SK-N-SH (cell line): ENCODE data around the gene LYSMD4. TPM values are rescaled to one million over a fixed set of nuclear protein-coding genes. Genes with fewer than 3 reads are reported as not detected.
"Not testable (repeated sequence)": the region's sequence is repeated elsewhere in the genome, so short reads cannot be mapped to it uniquely, and the experiment has no call there.

ENCODE experiments used
- CTCF ChIA-PET: fragments of 300-600, 350-600 bp; formaldehyde crosslinking; extraction: SDS; loops from one replicate; lab custom pipeline; 2021; lab: Yijun Ruan, JAX
- POLR2A ChIA-PET: fragments of 350-600 bp; sonication (Branson Sonifier 250); formaldehyde crosslinking; extraction: SDS; loops from one replicate; lab custom pipeline; 2020; ENCODE audit warnings: antibody characterized with exemption, inconsistent platforms; lab: Yijun Ruan, JAX
- DNase-seq: peaks from one replicate; pipeline ENCODE4 v3.0.0; 2012
- H2AFZ ChIP-seq: fragments of 200-600 bp; sonication (generic); 2 replicates; pipeline ENCODE4 v1.8.1; 2016; ENCODE audit warnings: antibody characterized with exemption, mild to moderate bottlenecking, low read depth
- H3F3A ChIP-seq: fragments of 200-600 bp; sonication (generic); replicated peaks from 2 replicates; pipeline ENCODE3; 2016; ENCODE audit warnings: antibody characterized with exemption, mild to moderate bottlenecking; ENCODE audit not compliant: insufficient read depth
- H3K27ac ChIP-seq, 2 experiments: fragments of 200-500 bp in 1 of 2; fragments of 200-600 bp in 1 of 2; sonication (Bioruptor generic) in 1 of 2; sonication (generic), shearing (Covaris generic) in 1 of 2; 2 replicates each; pipeline versions ENCODE4 v1.5.1 to v1.6.1; 2014 to 2016; ENCODE audit warnings: low read depth in 2 of 2, inconsistent platforms in 1 of 2, low read length in 1 of 2, mild to moderate bottlenecking in 1 of 2, mixed read lengths in 1 of 2
- H3K27me3 ChIP-seq: fragments of 200-600 bp; sonication (generic), shearing (Covaris generic); 2 replicates; pipeline ENCODE4 v1.6.1; 2016; ENCODE audit warnings: mixed run types; ENCODE audit not compliant: insufficient read depth
- H3K36me3 ChIP-seq, 2 experiments: fragments of 200-500 bp in 1 of 2; fragments of 200-600 bp in 1 of 2; sonication (Bioruptor generic) in 1 of 2; sonication (generic) in 1 of 2; replicated peaks in 1 of 2; 2 replicates each; pipeline versions ENCODE3 to v1.5.1; 2014 to 2016; ENCODE audit warnings: low read length in 1 of 2, mild to moderate bottlenecking in 1 of 2; ENCODE audit not compliant: insufficient read depth in 2 of 2, control insufficient read depth in 1 of 2
- H3K4me1 ChIP-seq, 2 experiments: fragments of 200-500 bp in 1 of 2; fragments of 200-600 bp in 1 of 2; sonication (Bioruptor generic) in 1 of 2; sonication (generic), shearing (Covaris generic) in 1 of 2; 2 replicates each; pipeline versions ENCODE4 v1.5.1 to v1.6.1; 2014 to 2016; ENCODE audit warnings: low read depth in 1 of 2, low read length in 1 of 2, mixed run types in 1 of 2; ENCODE audit not compliant: insufficient read depth in 2 of 2, control insufficient read depth in 1 of 2
- H3K4me2 ChIP-seq: fragments of 200-600 bp; sonication (generic), shearing (Covaris generic); 2 replicates; pipeline ENCODE4 v1.6.1; 2017; ENCODE audit warnings: mixed run types
- H3K4me3 ChIP-seq, 2 experiments: fragments of 200-500 bp in 1 of 2; fragments of 200-600 bp in 1 of 2; sonication (Bioruptor generic) in 1 of 2; sonication (generic), shearing (Covaris generic) in 1 of 2; 2 replicates each; pipeline versions ENCODE4 v1.5.1 to v1.8.1; 2014 to 2016; ENCODE audit warnings: low read depth in 2 of 2, inconsistent platforms in 1 of 2, low read length in 1 of 2, mild to moderate bottlenecking in 1 of 2, mixed read lengths in 1 of 2, moderate library complexity in 1 of 2
- H3K79me2 ChIP-seq: fragments of 200-600 bp; sonication (generic); 2 replicates; pipeline ENCODE4 v1.8.1; 2017; ENCODE audit warnings: mild to moderate bottlenecking; ENCODE audit not compliant: insufficient read depth
- H3K9ac ChIP-seq: fragments of 200-600 bp; sonication (generic); 2 replicates; pipeline ENCODE4 v1.6.1; 2017; ENCODE audit warnings: mixed run types
- H3K9me2 ChIP-seq: fragments of 200-600 bp; sonication (generic); 2 replicates; pipeline ENCODE4 v1.6.1; 2017; ENCODE audit warnings: mixed run types
- H3K9me3 ChIP-seq: fragments of 200-600 bp; sonication (generic); 2 replicates; pipeline ENCODE4 v1.6.1; 2017; ENCODE audit warnings: mixed run types, mild to moderate bottlenecking, moderate library complexity
- H4K20me1 ChIP-seq: fragments of 200-600 bp; sonication (generic); 2 replicates; pipeline ENCODE4 v1.6.1; 2017; ENCODE audit warnings: mild to moderate bottlenecking, mixed run types; ENCODE audit not compliant: insufficient read depth
- CHD2 ChIP-seq: fragments of 150-350 bp; IDR thresholded peaks from 2 replicates; pipeline ENCODE4 v1.6.1; 2018; ENCODE audit warnings: low read length; ENCODE audit not compliant: partially characterized antibody
- ELF1 ChIP-seq: IDR thresholded peaks from 2 replicates; pipeline ENCODE4 v1.4.0; 2012
- EP300 ChIP-seq, 2 experiments: IDR thresholded peaks; 2 replicates each; pipeline versions ENCODE4 v1.4.0 to v1.6.1; 2012; ENCODE audit warnings: borderline replicate concordance in 1 of 2, low read depth in 1 of 2, low read length in 1 of 2
- FOXJ3 ChIP-seq: sonication (generic); formaldehyde crosslinking; IDR thresholded peaks from 2 replicates; pipeline ENCODE4 v1.5.1; 2020; ENCODE audit warnings: mild to moderate bottlenecking, missing genetic modification reagents
- FOXM1 ChIP-seq: IDR thresholded peaks from 2 replicates; pipeline ENCODE4 v1.4.0; 2012; ENCODE audit warnings: low read depth, mild to moderate bottlenecking
- GABPA ChIP-seq: IDR thresholded peaks from 2 replicates; pipeline ENCODE4 v1.4.0; 2012; ENCODE audit warnings: low read depth, mild to moderate bottlenecking
- GATA2 ChIP-seq: sonication (generic); formaldehyde crosslinking; IDR thresholded peaks from 2 replicates; pipeline ENCODE4 v1.5.0; 2020; ENCODE audit warnings: mild to moderate bottlenecking, missing genetic modification reagents
- MEF2A ChIP-seq: IDR thresholded peaks from 2 replicates; pipeline ENCODE4 v1.4.0; 2012; ENCODE audit warnings: low read depth, borderline replicate concordance
- NRF1 ChIP-seq: IDR thresholded peaks from 2 replicates; pipeline ENCODE4 v1.6.1; 2012; ENCODE audit warnings: low read depth, mild to moderate bottlenecking, low read length
- POLR2AphosphoS5 ChIP-seq: IDR thresholded peaks from 2 replicates; pipeline ENCODE4 v1.6.1; 2012; ENCODE audit warnings: low read depth, low read length
- RAD21 ChIP-seq: IDR thresholded peaks from 2 replicates; pipeline ENCODE4 v1.6.1; 2012; ENCODE audit warnings: mild to moderate bottlenecking, low read length
- RCOR1 ChIP-seq: fragments of 150-350 bp; IDR thresholded peaks from 2 replicates; pipeline ENCODE4 v1.6.1; 2017; ENCODE audit warnings: antibody characterized with exemption, low read length
- SIN3A ChIP-seq: IDR thresholded peaks from 2 replicates; pipeline ENCODE4 v1.6.1; 2012; ENCODE audit warnings: low read depth, mild to moderate bottlenecking, low read length, moderate library complexity, borderline replicate concordance
- SMC3 ChIP-seq: IDR thresholded peaks from 2 replicates; pipeline ENCODE4 v1.6.1; 2012; ENCODE audit warnings: low read depth, low read length, improper control_type of control experiment
- TEAD4 ChIP-seq: IDR thresholded peaks from 2 replicates; pipeline ENCODE4 v1.4.0; 2012; ENCODE audit warnings: mild to moderate bottlenecking, borderline replicate concordance; ENCODE audit not compliant: insufficient read depth
- WGBS: methylation state at CpG from one replicate; pipeline ENCODE4 v1.1.6; 2017; ENCODE audit warnings: low lambda C conversion rate; 5-methylcytosine and 5-hydroxymethylcytosine counted together
- polyA plus RNA-seq, 3 experiments: library from polyadenylated mRNA; depleted of rRNA; stranded (reverse); fragments of >200 nt; gene quantifications; 2 replicates each; pipeline ENCODE4 v1.2.3, GENCODE V29; 2012
- TF ChIP-seq, protein P1 (sequence below): IDR thresholded peaks from 2 replicates; pipeline ENCODE4 v1.4.0; 2012; ENCODE audit warnings: low read depth
- TF ChIP-seq, protein P2 (sequence below): fragments of 150-350 bp; IDR thresholded peaks from 2 replicates; pipeline ENCODE4 v1.6.1; 2016; ENCODE audit warnings: mild to moderate bottlenecking, low read depth, low read length

LYSMD4 gene
- polyA plus RNA-seq (2012; rRNA removed), result 5.1 and 6.1 TPM in 2 replicates
- 3.2 and 4.7 TPM in 2 replicates for polyA plus RNA-seq (2012; cell fraction: cytosol; rRNA removed)
- polyA plus RNA-seq (2012; cell fraction: nucleus; rRNA removed), result 14.2 and 18.0 TPM in 2 replicates

DNA sequence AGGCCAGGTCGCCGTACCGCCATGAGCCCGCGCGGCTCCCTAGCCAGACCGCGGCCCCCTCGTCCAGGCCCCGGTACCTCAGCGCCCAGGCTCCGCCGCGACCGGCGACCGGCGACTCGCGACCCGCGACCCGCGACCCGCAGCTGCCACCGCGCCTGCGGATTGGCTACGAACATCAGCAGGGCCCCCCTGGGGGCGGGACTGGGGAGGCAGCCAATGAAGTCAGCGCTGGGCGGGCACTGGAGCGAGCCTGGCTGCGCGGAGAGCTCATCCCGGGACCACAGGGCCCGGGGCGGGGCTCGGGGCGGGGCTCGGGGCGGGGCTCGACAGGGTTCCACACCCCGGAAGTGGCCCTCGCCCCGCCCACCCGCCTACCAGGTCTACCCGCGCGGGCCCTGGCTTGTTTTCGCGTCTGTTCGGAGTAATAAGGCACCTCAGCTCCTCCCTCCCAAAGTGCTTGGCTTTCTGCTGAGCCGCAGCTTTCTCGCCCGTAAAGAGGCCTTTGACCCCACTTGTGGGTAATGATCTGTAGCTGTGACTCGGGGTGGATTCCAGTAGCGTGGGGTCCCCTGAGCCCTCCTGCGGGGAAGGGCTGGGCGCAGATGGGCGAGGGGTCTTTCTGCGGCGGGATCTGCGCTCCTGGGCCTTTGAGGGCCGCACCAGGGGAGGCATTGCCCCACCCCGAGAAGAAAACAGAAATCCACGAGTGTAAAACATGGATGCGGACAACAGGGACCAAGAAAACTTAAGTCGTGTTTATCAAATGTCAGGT lies at the start of gene LYSMD4:
Gene LYSMD4, minus strand, starts transcription at position 170 of the 772 bp plus-strand sequence. CDS start 1,438 bp downstream, outside the sequence.
- peak; percentile 100 for DNase-seq
- ChIA-PET CTCF (interaction anchor here (0.5 to 4.4 kb wide), 6 partner anchors 21 to 1214 kb away, joined by 3 to 28 read pairs (median 6); no protein-coding TSS in a partner anchor), POLR2A (interaction anchor here (1.2 to 1.5 kb wide), 3 partner anchors 29 to 481 kb away, joined by 3 to 5 read pairs (median 4); partner anchors contain the start of gene MEF2A)
- TF ChIP-seq NRF1 (peak; percentile 55; the same call in 1 of the 2 replicates), POLR2AphosphoS5 (peak; percentile 73; the same call in 1 of the 2 replicates), ELF1 (0 out of 2 replicates have a peak, but pooled peaks have one; percentile 13), SIN3A (no peak)
- Histone ChIP-seq H4K20me1 (no peaks in the 10 kb centered on the region), H2AFZ (peak within 1 kb of the TSS; percentile 95), H3K79me2 (no peaks in the 10 kb centered on the region), H3K4me1 (peaks cover 0 to 10% of the 10 kb centered on the region in 2 experiments; a peak in 1 of 4 replicates), H3K4me2 (peak within 1 kb of the TSS; percentile 100), H3K4me3 (peak within 1 kb of the TSS; percentile 83 to 88), H3K27me3 (no peaks in the 10 kb centered on the region), H3F3A (no peaks in the 10 kb centered on the region), H3K36me3 (no peaks in the 10 kb centered on the region), H3K9me2 (no peaks in the 10 kb centered on the region), H3K9ac (peak within 1 kb of the TSS; percentile 74), H3K27ac (peak within 1 kb of the TSS in 1 of 2 experiments; percentile 58; a peak in 1 of 4 replicates), H3K9me3 (no peaks in the 10 kb centered on the region)
- WGBS, result 21% methylated on average over 38 of the region's 69 CpGs

DNA sequence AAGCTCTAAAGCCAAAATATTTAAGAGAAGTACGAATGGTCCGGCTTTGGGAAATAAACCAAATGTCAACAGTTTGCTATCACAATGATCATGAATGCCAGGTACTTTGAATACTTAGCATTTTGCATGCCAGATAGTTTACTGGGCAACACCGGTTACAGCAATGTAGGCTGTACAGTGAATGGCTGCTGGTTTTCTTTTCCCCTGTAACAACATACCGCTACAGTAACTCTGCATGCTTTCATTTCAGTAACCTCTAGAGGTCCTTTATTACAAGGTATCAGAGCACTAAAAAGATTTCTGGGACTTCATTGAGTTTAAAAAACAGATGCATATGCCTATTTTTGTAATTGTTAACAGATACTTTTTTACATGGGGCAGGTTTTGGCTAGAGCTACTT lies 48.8 kb upstream of the LYSMD4 start:
- POLR2A ChIA-PET, H3K4me3 ChIP-seq, H3K4me2 ChIP-seq, H3K27me3 ChIP-seq, H2AFZ ChIP-seq, H3K9ac ChIP-seq, H3F3A ChIP-seq, DNase-seq, H3K9me2 ChIP-seq, H3K4me1 ChIP-seq, H4K20me1 ChIP-seq, H3K9me3 ChIP-seq, H3K27ac ChIP-seq, H3K36me3 ChIP-seq, H3K79me2 ChIP-seq: not testable (repeated sequence)
- CTCF ChIA-PET, result interaction anchor here (3.3 kb wide), 1 partner anchor 26 kb away, joined by 8 read pairs; no protein-coding TSS in a partner anchor
- 56% methylated on average over 2 of the region's 4 CpGs for WGBS

DNA sequence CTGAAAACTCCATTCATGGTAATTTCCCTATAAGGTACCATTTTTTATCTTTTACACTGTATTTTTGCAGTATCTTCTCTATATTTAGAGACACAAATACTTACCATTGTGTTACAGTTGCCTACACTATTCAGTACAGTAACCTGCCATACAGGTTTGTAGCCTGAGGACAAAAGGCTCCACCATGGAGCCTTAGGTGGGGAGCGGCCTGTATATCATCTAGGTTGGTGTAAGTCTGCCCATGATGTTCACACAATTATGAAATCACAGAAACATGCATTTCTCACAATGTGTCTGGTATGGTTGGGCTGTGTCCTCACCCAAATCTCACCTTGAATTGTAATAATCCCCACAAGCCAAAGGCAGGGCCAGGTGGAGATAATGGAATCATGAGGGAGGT lies 43.9 kb upstream of the LYSMD4 start:
- Histone ChIP-seq H3K27ac (no peak overlapping the region), H3K4me2 (no peak overlapping the region), H2AFZ (no peak overlapping the region), H3K9me3 (no peaks in the 10 kb centered on the region)
- WGBS, result 100% methylated on average over 1 of the region's 1 CpG
- ChIA-PET POLR2A (no interaction called here), CTCF (interaction anchor here (0.6 to 1.5 kb wide), 2 partner anchors 18 to 504 kb away, joined by 3 read pairs; no protein-coding TSS in a partner anchor)
- TF ChIP-seq GATA2 (no peak), EP300 (IDR thresholded peaks at IDR 0.05; ENCODE audit: borderline replicate concordance in 1 of 2, low read depth in 1 of 2, low read length in 1 of 2) (no peak), FOXJ3 (CRISPR knock-in tag) (no peak), TEAD4 (no peak), GABPA (no peak), RAD21 (no peak), SMC3 (no peak), RCOR1 (no peak), FOXM1 (no peak), CHD2 (no peak), SIN3A (no peak), MEF2A (no peak)
- TF ChIP-seq, protein P1, sequence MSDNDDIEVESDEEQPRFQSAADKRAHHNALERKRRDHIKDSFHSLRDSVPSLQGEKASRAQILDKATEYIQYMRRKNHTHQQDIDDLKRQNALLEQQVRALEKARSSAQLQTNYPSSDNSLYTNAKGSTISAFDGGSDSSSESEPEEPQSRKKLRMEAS, result no peak
- TF ChIP-seq, protein P2, sequence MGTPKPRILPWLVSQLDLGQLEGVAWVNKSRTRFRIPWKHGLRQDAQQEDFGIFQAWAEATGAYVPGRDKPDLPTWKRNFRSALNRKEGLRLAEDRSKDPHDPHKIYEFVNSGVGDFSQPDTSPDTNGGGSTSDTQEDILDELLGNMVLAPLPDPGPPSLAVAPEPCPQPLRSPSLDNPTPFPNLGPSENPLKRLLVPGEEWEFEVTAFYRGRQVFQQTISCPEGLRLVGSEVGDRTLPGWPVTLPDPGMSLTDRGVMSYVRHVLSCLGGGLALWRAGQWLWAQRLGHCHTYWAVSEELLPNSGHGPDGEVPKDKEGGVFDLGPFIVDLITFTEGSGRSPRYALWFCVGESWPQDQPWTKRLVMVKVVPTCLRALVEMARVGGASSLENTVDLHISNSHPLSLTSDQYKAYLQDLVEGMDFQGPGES, result no peak
- TF ChIP-seq, all 33 proteins: peak for 0
- Histone ChIP-seq H4K20me1 (no peaks in the 10 kb centered on the region), H3K27me3 (no peaks in the 10 kb centered on the region; the same call in 1 of the 2 replicates), H3K4me1 (no peaks in the 10 kb centered on the region), H3K4me3 (no peak overlapping the region), H3K79me2 (no peaks in the 10 kb centered on the region), H3K36me3 (no peaks in the 10 kb centered on the region), H3K9me2 (no peaks in the 10 kb centered on the region), H3K9ac (no peak overlapping the region), H3F3A (no peaks in the 10 kb centered on the region)
- no peak for DNase-seq
